GM21367 (cell line): ENCODE data around the gene DIAPH1.

Source experiments
- ATAC-seq: cut with Tn5 transposase; IDR thresholded peaks from one replicate; pipeline ENCODE4 v1.9.1; 2021; ENCODE audit not compliant: unreplicated experiment

DIAPH1 gene

DNA sequence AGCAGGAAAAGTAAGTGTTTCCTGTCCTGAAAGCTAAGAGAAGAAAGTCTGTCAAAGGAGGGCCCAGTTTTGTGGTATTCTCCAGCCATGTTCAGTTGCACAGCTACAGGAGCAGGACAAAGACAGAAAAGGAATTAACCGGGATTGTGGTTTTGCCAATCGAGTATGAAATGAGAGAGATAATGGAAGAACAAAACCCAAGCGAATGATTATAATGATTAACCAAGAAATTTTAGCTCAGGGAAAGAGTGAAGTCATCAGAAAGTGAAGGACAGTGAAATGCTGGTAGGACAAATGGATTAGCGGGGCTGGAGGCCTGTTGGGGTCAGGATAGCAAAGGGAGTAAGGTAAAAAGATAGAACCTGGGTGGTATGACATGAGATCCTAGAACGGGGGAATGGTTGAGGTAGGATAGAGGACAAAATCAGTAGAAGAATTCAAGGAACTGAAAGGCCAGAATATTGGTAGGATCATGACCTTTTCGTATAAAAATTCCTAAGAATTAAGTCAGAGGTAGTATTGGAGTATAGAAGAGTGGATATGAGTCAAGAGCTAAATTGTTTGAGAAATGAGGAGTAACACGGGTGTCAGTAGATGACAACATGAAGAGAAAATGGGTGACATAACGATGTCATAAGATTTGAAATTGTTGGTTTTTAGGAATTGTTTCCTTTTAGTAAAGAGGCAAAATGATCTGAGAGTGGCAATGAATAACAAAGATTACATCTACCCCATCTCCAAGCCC, 52.8 kb downstream of the DIAPH1 start:
- no peak for ATAC-seq

DNA sequence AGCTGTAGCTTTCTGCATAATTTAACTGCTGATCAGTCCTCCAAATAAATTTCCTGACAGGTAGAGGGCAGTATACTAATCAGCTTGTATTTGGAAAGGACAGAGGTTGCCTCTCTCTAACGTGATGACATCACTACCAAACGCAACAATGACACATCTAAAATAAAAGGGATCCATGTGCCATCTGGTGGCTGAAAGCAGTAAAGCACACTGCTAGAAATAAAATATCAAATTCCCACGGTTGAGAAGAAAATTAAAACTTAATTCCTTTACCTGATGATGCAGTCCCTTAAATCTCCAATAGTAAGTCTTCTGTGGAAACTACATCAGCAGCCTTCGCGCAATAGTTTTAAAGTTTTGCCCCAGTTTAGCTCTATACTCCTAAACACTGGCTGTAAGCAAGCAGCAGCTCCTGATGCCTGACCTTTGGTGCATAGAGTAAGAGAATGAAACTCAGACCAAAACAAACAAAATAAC, 54.5 kb downstream of the DIAPH1 start:
- peak; percentile 91 for ATAC-seq

- ATAC-seq = no peak
Observed at GRCh38 chr5:141560725-141561483, 57.9 kb downstream of the DIAPH1 start.

- ATAC-seq = no peak
Observed at GRCh38 chr5:141560151-141560550, 58.6 kb downstream of the DIAPH1 start.

DNA sequence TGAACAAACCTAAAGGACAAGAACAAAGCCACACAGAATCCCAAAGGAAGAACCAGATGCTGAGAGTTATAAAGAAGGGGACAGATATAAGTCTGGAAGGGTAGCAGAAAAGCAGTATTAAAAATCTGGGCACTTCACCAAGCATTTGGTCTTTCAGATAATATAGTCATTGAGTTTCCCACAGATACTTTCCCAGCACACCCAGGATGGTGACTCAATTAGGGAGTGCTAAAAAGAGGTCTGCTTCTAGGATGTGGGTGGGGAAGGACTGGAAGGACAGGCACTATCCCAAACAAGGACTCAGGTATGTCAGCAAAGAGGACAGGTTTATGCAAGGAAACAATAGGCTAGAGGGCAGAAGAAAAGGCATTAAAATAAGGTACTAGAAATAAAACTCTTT, 59.3 kb downstream of the DIAPH1 start:
- no peak for ATAC-seq

DNA sequence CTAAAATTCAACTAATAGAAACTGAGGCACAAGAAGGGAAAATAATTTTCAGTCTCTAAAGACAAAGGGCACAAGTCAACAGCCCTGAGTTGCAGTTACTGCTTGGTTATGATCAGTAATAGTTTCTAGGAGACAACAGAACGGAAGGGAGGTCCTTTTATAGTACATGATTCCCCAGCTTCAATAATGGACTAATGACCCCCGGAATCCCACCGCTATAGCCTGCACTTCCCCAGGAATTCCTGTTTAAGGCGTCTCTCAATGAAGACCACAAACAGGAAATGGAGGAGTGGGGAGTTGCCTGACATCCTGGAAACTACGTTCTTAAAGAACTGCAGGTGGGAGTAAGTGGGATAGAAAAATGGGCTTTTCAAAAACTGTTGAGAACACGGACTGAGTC, 60.6 kb downstream of the DIAPH1 start:
- ATAC-seq = no peak

DNA sequence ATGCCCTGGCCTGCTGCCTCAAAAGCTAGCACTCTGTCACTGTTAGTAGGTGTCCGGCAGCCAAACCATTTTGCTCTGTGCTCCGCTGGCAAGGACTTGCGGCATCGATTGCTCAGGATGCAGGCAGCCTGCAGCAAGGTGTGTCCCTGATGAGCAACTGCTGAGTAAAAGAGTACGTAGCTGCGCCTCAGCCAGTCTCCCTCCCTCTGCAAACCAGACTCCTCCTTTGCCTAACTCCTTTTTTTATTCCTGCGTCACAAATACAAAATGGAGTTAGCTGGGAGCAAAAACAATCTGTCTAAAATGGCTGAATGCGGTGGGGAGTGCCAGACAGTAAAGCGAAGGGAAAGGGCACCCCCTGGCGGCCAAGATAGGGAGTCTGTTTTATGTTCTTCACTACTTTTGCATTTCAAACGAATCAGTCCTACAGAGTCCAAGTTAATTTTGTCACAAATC, 61.1 kb downstream of the DIAPH1 start:
- peak; percentile 56 for ATAC-seq

GRCh38 chr5:141547921-141548320, 70.9 kb downstream of the DIAPH1 start:
- ATAC-seq = no peak

DNA sequence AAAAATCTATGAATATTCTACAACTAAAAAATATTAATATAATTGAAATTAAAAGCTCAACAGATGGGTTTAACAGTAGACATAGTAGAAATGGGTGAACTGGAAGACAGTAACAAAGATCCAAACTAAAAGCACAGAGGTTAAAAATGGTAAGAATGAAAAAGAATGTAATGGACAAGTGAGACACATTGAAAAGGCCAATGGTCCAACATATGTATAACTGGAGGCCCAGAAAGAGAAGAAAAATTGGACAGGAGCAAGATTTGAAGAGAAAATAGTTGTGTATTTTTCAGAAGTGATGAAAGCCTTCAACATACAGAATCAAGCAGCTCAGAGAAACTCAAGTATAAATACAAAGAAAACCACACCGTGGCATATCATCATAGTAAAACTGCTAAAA, 71.3 kb downstream of the DIAPH1 start:
- no peak for ATAC-seq

DNA sequence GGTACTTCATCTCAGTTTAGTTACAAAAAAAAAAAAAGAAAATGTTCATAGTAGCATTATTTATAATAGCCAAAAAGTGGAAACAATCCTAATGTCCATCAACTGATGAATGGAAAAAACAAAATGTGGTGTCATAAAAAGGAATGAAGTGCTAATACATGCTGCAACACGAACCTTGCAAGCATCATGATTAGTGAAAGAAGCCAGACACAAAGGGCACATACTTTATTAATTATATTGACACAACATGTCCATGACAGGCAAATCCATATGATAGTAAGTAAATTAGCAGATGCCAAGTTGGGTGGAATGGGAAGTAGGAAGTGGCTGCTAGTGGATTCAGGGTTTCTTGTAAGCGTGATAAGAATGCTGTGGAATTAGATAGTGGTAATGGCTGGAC, 75.7 kb downstream of the DIAPH1 start:
- no peak for ATAC-seq

DNA sequence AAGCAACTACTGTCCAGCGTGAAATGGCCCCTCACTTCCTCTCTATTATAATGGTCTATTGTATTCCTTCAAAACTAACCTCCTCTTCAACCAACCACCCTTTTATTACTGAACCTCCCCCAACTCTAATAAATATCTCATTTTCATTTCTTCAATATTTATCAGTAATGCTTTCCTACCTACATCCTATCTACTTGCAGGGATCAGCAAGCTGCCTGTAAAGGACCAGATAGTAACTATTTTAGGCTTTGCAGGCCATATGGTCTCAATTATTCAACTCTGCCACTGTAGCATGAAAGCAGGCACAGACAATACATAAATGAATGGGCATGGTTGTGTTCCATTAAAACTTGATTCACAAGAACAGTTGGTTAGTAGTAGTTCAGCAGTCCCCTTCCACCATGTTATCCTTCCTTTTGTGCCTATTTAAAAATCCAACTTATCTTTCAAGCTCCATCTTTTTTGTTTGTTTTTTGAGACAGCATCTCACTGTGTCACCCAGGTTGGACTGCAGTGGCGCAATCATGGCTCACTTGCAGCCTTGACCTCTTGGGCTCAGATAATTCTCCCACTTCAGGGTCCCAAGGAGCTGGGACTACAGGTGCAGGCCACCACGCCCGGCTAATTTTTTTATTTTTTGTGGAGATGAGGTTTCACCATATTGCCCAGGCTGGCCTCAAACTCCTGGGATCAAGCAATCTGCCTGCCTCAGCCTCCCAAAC, 84.1 kb downstream of the DIAPH1 start:
- no peak for ATAC-seq

DNA sequence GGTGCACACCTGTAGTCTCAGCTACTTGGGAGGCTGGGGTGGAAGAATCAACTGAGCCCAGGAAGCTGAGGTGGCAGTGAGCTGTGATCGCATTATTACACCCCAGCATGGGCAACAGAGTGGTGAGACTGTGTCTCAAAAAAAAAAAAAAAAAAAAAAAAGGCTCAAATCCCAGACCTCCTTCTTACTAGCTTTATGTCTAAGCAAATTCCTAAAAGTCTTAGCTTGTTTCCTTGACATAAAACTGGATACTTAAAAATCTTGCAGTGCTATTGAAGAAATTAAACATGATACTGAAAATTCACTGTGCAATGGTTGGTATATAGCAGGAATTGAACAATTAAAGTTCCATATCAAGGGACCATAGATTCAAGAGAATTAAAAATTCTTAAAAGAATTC, 84.9 kb downstream of the DIAPH1 start:
- no peak for ATAC-seq

DNA sequence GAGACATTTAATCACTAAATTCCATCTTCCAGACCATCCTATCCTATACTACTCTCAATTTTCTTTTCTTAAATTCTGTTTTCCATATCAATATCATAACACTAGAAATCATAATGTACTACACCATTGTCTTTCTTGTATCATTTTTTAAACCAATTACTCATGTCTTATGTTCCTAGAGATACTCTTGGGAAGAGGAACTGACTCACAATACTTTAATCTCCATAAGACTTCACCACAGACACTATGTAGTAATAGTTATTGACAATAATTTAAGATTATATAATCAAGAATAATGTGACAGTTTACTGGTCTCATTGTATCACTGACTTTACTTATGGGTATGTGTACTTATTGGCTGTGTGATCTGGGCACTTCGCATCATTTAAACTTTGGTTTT, 86.1 kb downstream of the DIAPH1 start:
- ATAC-seq = no peak

GRCh38 chr5:141529873-141530272, 88.9 kb downstream of the DIAPH1 start:
- peak; percentile 52 for ATAC-seq

GRCh38 chr5:141529002-141529401, 89.8 kb downstream of the DIAPH1 start:
- ATAC-seq = peak; percentile 37

- no peak for ATAC-seq
Observed at GRCh38 chr5:141528291-141528984, 90.4 kb downstream of the DIAPH1 start.

DNA sequence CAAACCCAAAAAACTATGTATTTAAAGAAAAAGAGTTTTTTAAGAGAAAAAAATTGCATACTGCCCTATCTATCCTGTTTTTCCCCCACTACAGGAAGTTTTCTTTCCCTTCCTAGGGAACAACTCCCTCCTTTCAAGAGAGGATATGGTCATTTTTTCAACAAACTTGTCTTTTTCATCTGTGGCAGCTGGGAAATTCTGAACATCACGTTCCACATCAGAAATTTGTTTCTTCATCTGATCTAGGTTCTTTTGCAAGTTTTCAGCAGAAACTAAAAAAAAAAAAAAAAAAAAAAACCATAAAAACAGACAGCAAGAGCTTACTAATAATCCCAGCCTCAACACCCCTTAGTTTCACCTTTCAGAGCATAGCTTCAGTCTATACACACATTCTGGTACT, 91.4 kb downstream of the DIAPH1 start:
- no peak for ATAC-seq

- no peak for ATAC-seq
Observed at GRCh38 chr5:141525653-141526052, 93.1 kb downstream of the DIAPH1 start.

DNA sequence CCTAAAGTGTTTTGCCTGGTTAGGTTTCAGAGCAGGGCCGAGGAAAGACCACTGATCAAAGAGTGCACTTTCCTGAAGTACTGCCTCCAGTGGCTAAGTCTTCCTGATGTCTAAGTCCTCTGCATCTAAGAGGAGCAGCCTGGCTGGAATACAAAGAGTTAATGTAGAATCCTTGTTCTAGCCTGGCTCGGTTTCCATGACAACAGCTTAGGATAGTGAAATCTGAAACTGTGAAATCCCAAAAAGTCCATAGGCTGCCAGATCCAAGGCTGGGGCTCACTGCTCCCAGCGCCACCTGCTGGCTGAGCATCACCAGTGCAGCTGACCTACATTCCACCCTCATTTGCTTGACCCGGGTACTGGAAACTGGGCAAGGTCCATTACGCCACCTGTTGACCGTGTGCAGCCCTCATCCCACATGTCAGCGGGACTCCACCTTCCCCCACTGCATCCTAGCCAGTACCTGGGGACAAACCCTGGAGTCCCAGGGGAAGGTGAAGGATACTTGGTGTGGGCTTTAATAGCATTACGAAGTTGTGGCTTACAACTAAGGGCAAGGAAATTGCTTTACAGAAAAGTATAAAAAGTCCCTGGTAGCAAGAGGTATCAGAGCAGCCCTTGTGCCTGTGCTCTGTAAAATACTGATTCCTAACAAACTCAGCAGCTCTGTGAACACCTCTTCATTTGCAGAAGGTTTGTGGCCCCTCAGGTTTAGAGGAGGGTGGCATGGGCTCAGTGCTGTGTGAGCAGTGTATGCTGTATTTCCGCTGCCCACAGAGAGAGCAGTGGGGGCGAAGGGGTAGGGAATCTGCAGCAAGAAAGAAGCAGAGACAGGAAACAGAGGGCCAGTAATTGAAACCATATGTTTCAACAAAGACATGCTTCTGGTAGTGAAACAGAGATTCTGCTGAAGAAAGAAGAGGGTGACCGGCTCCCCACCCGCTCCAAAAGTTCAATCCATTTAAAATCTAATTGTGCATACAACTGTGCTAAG, 93.9 kb downstream of the DIAPH1 start:
- peak; percentile 75 for ATAC-seq

- no peak for ATAC-seq
Observed at GRCh38 chr5:141523991-141524390, 94.8 kb downstream of the DIAPH1 start.
